Prostate gland (tissue), 2 donors: ENCODE data around the gene PROS1. TPM values are rescaled to one million over a fixed set of nuclear protein-coding genes. Genes with fewer than 3 reads are reported as not detected.
"Not testable (repeated sequence)": the region's sequence is repeated elsewhere in the genome, so short reads cannot be mapped to it uniquely, and the experiment has no call there.

Experiments used
- DNase-seq: peaks from one replicate; pipeline ENCODE4 v3.0.0-alpha.2; 2019; ENCODE audit warnings: low spot score
- H3K27ac ChIP-seq, 2 donors: fragments of 200-600 bp; sonication (generic); 2 replicates each; pipeline ENCODE4 v1.5.1; 2017 to 2019
- H3K27me3 ChIP-seq: fragments of 200-600 bp; sonication (generic); replicated peaks from 2 replicates; pipeline ENCODE4 v1.5.1; 2019; ENCODE audit not compliant: insufficient read depth
- H3K36me3 ChIP-seq, 2 donors: fragments of 200-600 bp; sonication (generic); 1 replicate in 1 of 2; 2 replicates in 1 of 2; pipeline versions ENCODE4 v1.5.1 to v1.8.1; 2017 to 2019
- H3K4me1 ChIP-seq: fragments of 200-600 bp; sonication (generic); replicated peaks from 2 replicates; pipeline ENCODE4 v1.5.1; 2019
- H3K4me3 ChIP-seq, 2 donors: fragments of 200-600 bp; sonication (generic); 2 replicates each; pipeline ENCODE4 v1.5.1; 2017 to 2019
- H3K9me3 ChIP-seq: fragments of 200-600 bp; sonication (generic); 2 replicates; pipeline ENCODE4 v1.5.1; 2017
- POLR2A ChIP-seq: fragments of 450-650 bp; IDR thresholded peaks from one replicate; pipeline ENCODE4 v1.6.1; 2016; ENCODE audit warnings: antibody characterized with exemption, mild to moderate bottlenecking
- POLR2AphosphoS5 ChIP-seq: sonication (generic); formaldehyde crosslinking; IDR thresholded peaks from one replicate; pipeline ENCODE4 v1.6.1; 2017; ENCODE audit warnings: antibody characterized with exemption
- WGBS: methylation state at CpG from one replicate; pipeline ENCODE4 v1.1.5; 2018; 5-methylcytosine and 5-hydroxymethylcytosine counted together
- intact Hi-C: fragments of 100-400 bp; cut with DNase I; formaldehyde crosslinking; loops from one replicate; pipeline ENCODE4 v1.14.2; 2022
- total RNA-seq, 2 donors: library from RNA; depleted of rRNA; stranded (reverse); fragments of >200 nt; gene quantifications; one replicate each; pipeline ENCODE4 v1.1.0, GENCODE V29; 2016
- TF ChIP-seq, protein P1 (sequence below), 4 experiments: fragments of 200-600 bp in 2 of 4; fragments of 450-650 bp in 2 of 4; sonication (generic) in 2 of 4; IDR thresholded peaks; 1 replicate in 3 of 4; 2 replicates in 1 of 4; pipeline ENCODE4 v1.5.1; 2016 to 2019; ENCODE audit warnings: antibody characterized with exemption in 4 of 4, mild to moderate bottlenecking in 2 of 4, moderate library complexity in 2 of 4

Gene PROS1
- total RNA-seq, 2 donors from 2014 or later: 17.7 to 26.6 TPM

DNA sequence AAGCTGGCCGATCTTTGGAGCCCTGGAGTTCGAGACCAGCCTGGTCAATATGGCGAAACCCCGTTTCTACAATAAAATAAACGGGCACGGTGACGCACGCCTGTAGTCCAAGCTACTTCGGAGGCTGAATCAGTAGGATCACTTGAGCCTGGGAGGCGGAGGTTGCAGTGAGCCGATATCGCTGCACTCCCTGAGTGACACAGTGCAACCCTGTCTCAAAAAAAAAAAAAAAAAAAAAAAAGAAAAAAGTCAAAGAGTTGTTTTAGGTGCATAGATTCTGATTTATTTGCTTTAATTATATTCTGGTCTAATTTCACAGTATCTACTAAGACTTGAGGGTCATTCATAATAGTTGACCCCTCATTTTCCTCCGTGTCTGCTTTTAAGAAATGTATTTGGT is 8.0 kb upstream of the PROS1 start:
- H3K27me3 ChIP-seq: no peaks in the 10 kb centered on the region
- 89% methylated on average over 13 of the region's 13 CpGs for WGBS
- intact Hi-C loops: no loop called here
- no peak overlapping the region for H3K27ac ChIP-seq
- TF ChIP-seq POLR2AphosphoS5: no peak
- TF ChIP-seq POLR2A: no peak
- TF ChIP-seq, protein P1, sequence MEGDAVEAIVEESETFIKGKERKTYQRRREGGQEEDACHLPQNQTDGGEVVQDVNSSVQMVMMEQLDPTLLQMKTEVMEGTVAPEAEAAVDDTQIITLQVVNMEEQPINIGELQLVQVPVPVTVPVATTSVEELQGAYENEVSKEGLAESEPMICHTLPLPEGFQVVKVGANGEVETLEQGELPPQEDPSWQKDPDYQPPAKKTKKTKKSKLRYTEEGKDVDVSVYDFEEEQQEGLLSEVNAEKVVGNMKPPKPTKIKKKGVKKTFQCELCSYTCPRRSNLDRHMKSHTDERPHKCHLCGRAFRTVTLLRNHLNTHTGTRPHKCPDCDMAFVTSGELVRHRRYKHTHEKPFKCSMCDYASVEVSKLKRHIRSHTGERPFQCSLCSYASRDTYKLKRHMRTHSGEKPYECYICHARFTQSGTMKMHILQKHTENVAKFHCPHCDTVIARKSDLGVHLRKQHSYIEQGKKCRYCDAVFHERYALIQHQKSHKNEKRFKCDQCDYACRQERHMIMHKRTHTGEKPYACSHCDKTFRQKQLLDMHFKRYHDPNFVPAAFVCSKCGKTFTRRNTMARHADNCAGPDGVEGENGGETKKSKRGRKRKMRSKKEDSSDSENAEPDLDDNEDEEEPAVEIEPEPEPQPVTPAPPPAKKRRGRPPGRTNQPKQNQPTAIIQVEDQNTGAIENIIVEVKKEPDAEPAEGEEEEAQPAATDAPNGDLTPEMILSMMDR (IDR thresholded peaks at IDR 0.05): no peak
- H3K4me1 ChIP-seq: no peaks in the 10 kb centered on the region
- H3K4me3 ChIP-seq: no peak overlapping the region
- H3K9me3 ChIP-seq: no peaks in the 10 kb centered on the region
- DNase-seq: no peak
- H3K36me3 ChIP-seq: no peaks in the 10 kb centered on the region

DNA sequence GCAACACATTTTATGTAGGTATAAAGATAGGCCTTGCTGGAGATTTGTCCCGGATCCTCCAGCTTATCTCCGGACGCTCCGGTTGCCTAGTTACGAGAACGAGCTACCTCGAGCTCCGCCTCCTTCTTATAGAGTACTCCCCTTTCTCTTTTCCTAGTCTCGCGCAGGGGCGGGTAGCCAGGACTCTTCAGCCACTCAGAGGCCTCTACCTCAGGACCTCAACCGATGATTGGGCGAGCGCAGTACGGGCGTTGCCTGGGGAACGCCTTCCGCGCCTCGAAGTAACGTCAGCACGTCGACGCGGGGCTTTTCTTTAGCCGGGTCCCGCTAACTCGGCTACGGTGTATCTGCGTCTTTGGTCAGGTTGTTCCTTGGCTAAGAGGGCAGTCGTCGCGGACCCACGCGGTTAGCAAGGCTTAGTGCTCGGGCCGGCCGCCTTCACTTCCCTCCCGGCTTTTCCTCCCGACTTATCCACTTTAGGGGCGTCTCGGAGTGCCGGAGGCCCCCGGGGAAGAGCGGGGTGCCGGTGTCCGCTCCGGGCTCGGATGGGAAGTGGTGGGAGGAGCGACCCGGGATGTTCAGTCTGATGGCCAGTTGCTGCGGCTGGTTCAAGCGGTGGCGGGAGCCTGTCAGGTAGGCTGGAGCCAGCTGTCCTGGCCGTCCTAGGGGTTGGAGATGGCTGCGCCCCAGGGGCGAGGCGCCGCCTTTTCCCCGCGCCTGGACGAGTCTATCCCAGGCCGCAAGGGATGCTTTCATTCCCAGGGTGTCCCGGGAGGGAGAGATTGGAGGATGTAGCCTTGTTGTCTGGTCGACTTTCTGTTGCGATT is 6.4 kb upstream of the PROS1 start, which contains the start of gene ARL13B:
Gene ARL13B, plus strand, starts transcription at position 306 of the 827 bp plus-strand sequence. Its CDS starts 269 bp downstream, at position 575.
- DNase-seq: peak; percentile 98
- Histone ChIP-seq H3K27me3 (no peaks in the 10 kb centered on the region), H3K36me3 (no peaks in the 10 kb centered on the region), H3K27ac (peak within 1 kb of the TSS; percentile 85 to 96), H3K9me3 (no peaks in the 10 kb centered on the region), H3K4me1 (no peaks in the 10 kb centered on the region), H3K4me3 (peak within 1 kb of the TSS; percentile 59 to 84)
- peak; percentile 95 for TF ChIP-seq POLR2AphosphoS5
- TF ChIP-seq, protein P1 (IDR thresholded peaks at IDR 0.05): no peak
- TF ChIP-seq POLR2A: peak; percentile 86
- intact Hi-C loops: no loop called here
- under 1% methylated on average over 62 of the region's 66 CpGs for WGBS

DNA sequence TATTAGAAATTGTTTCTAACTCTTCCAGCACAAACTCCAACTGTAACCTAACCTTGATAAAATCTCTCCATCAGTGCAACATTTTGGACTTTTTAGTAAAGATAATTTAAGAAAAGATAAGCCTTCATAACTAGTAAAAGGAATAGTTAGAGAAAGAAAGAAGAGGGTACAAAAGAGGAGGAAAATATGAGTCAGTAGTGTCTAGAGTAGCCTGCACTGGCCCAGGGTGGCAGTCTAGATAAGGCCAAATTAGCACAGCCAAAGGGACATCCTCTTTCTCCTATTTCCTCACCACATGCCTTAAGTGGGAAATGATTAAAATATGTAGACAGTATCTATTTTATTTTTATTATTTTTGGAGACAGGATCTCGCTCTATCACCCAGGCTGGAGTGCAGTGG is 3.7 kb downstream of the PROS1 start:
- no peaks in the 10 kb centered on the region for H3K36me3 ChIP-seq
- WGBS: 91% methylated on average over 1 of the region's 1 CpG
- intact Hi-C loops: no loop called here
- H3K9me3 ChIP-seq: no peaks in the 10 kb centered on the region
- no peak overlapping the region for H3K27ac ChIP-seq
- H3K27me3 ChIP-seq: no peaks in the 10 kb centered on the region
- no peak for TF ChIP-seq POLR2A
- TF ChIP-seq, protein P1 (IDR thresholded peaks at IDR 0.05): no peak
- TF ChIP-seq POLR2AphosphoS5: no peak
- H3K4me1 ChIP-seq: no peaks in the 10 kb centered on the region
- H3K4me3 ChIP-seq: no peak overlapping the region
- no peak for DNase-seq

DNA sequence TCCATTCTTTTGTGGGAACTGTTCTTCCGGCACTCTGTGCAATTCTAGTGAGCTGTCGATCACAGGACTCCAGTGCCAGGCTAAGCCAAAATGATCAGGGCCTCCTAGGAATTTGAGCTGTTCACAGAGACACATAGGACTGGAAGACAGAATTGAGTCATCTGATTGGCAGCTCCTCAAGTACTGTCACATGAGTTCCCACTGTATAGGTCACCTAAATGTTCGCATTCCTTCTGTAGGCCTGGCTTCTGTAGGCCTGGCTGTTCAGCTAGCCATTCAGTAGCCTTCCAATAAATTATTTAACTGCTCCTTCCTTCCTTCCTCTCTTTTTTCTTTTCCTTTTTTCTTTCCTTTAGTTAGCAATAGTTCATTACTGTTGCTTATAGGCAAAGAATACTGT is 4.3 kb downstream of the PROS1 start:
- no peak overlapping the region for H3K27ac ChIP-seq
- H3K36me3 ChIP-seq: no peaks in the 10 kb centered on the region
- 84% methylated on average over 3 of the region's 3 CpGs for WGBS
- no peak for DNase-seq
- no peaks in the 10 kb centered on the region for H3K4me1 ChIP-seq
- H3K27me3 ChIP-seq: no peaks in the 10 kb centered on the region
- no peak overlapping the region for H3K4me3 ChIP-seq
- TF ChIP-seq POLR2AphosphoS5 (no peak), POLR2A (no peak)
- TF ChIP-seq, protein P1 (IDR thresholded peaks at IDR 0.05): no peak
- intact Hi-C loops: no loop called here
- H3K9me3 ChIP-seq: no peaks in the 10 kb centered on the region

DNA sequence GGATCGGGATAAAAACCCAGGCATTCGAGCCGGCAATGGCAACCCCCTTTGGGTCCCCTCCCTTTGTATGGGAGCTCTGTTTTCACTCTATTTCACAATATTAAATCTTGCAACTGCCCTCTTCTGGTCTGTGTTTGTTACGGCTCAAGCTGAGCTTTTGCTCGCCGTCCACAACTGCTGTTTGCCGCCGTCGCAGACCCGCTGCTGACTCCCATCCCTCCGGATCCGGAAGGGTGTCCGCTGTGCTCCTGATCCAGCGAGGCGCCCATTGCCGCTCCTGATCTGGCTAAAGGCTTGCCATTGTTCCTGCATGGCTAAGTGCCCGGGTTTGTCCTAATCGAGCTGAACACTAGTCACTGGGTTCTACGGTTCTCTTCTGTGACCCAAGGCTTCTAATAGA is 8.6 kb downstream of the PROS1 start:
- DNase-seq, H3K27ac ChIP-seq, H3K27me3 ChIP-seq, H3K4me3 ChIP-seq, intact Hi-C loops, H3K4me1 ChIP-seq, H3K9me3 ChIP-seq, H3K36me3 ChIP-seq: not testable (repeated sequence)
- WGBS: 96% methylated on average over 19 of the region's 19 CpGs
